H1 (cell line): Measurements from ENCODE around the gene COQ5. TPM values are rescaled to one million over a fixed set of nuclear protein-coding genes. Genes with fewer than 3 reads are reported as not detected.

ENCODE experiments used
- BCL11A ChIP-seq, 2 experiments: IDR thresholded peaks; one replicate each; pipeline ENCODE4 v1.6.1; 2011; ENCODE audit warnings: low read depth in 2 of 2, low read length in 2 of 2, mild to moderate bottlenecking in 2 of 2
- CTCF ChIP-seq, 3 experiments: IDR thresholded peaks; 1 replicate in 2 of 3; 2 replicates in 1 of 3; pipeline versions ENCODE4 v1.5.1 to v1.6.1; 2011; ENCODE audit warnings: low read length in 3 of 3, mild to moderate bottlenecking in 3 of 3, inconsistent platforms in 2 of 3, low read depth in 1 of 3, moderate library complexity in 1 of 3; ENCODE audit not compliant: insufficient read depth in 1 of 3; ENCODE audit errors: control extremely low read depth in 1 of 3
- EZH2 ChIP-seq: fragments of 200-600 bp; sonication (generic); IDR thresholded peaks from 2 replicates; pipeline ENCODE4 v1.7.1; 2012; ENCODE audit warnings: low read depth, mild to moderate bottlenecking, moderate library complexity, low read length, inconsistent platforms; ENCODE audit not compliant: severe bottlenecking
- HDAC6 ChIP-seq: IDR thresholded peaks from one replicate; pipeline ENCODE4 v1.7.1; 2012; ENCODE audit warnings: low read depth, mild to moderate bottlenecking, inconsistent platforms, low read length, moderate library complexity
- POU5F1 ChIP-seq: IDR thresholded peaks from 2 replicates; pipeline ENCODE4 v1.6.1; 2011; ENCODE audit warnings: low read depth, mild to moderate bottlenecking, low read length, moderate library complexity
- RXRA ChIP-seq: IDR thresholded peaks from 2 replicates; pipeline ENCODE4 v1.6.1; 2011; ENCODE audit warnings: low read depth, mild to moderate bottlenecking, low read length, moderate library complexity; ENCODE audit not compliant: insufficient read depth
- polyA plus RNA-seq, 7 experiments: library from polyadenylated mRNA; depleted of rRNA in 3 of 7; stranded (reverse) in 5 of 7; unstranded in 2 of 7; fragments of >200 nt in 5 of 7; fragments of 200-250 nt in 2 of 7; gene quantifications; 1 replicate in 5 of 7; 2 replicates in 1 of 7; 4 replicates in 1 of 7; pipeline versions ENCODE4 v1.2.1 to v1.2.3, GENCODE V29; 2011 to 2013; ENCODE audit warnings: missing spikeins in 2 of 7, mixed read lengths in 2 of 7
- total RNA-seq: library from RNA; stranded (reverse); fragmentation: NEBNext Ultra II Directional; extraction: Animal tissue kit (Norgen Biotek cat#: 25700); gene quantifications from 2 replicates; pipeline ENCODE4 v1.2.1, GENCODE V29; 2021

Gene COQ5
- total and polyA plus RNA-seq, 2 of the 8 experiments (the other 6 are each of a cell fraction or from before 2014, with no cell fraction given): 35.1 to 35.8 TPM

DNA sequence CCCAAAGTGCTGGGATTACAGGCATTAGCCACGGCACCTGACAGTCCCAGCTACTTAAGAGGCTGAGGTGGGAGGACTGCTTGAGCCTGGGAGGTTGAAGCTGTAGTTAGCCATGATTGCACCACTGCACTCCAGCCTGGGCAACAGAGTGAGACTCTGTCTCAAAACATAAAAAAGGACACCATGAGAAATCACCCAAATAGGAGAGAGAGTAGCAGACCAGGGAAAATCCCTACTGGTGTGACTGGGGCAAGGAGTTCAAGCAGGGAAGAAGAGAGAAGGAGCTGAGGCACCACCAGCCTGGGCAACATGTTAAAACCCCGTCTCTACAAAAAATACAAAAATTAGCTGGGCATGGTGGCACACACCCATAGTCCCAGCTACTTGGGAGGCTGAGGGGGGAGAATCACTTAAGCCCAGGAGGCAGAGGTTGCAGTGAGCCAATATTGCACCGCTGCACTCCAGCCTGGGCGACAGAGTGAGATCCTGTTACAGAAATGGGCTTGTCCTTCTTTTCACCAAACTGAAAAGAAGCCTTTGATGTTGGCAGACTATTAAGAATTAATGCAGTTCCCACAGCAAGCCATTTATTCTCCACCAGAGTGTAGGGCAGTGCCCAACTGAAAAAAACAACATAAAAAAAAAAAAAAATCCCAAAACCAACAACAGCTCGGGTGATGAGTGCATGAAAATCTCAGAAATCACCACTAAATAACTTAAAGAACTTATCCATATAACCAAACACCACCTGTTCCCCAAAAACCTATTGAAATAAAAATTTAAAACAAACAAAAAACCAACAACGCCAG lies 54.9 kb downstream of the COQ5 start (continued):
- TF ChIP-seq CTCF (IDR thresholded peaks at IDR 0.05; ENCODE audit: control extremely low read depth in 1 of 3, insufficient read depth in 1 of 3, low read depth in 1 of 3, low read length in 3 of 3) (no peak), RXRA (no peak), HDAC6 (no peak), POU5F1 (no peak), BCL11A (IDR thresholded peaks at IDR 0.05; ENCODE audit: low read depth in 2 of 2, low read length in 2 of 2) (no peak), EZH2 (no peak)
